Activated B cell treated with CpG ODN at 0.5 μM for 24 hours (primary cell): ENCODE measurements around the gene DAPK1. TPM values are rescaled to one million over a fixed set of nuclear protein-coding genes. Genes with fewer than 3 reads are reported as not detected.

Experiments used
- ATAC-seq: fragments of 200-7000 bp; cut with Tn5 transposase; one replicate; pipeline ENCODE4 v1.10.0; 2021; ENCODE audit warnings: low read depth, mild to moderate bottlenecking, moderate library complexity
- CTCF ChIA-PET: fragments of 350-600 bp; sonication (Branson Sonifier 250); formaldehyde crosslinking; loops from one replicate; lab custom pipeline; 2021; ENCODE audit warnings: antibody characterized with exemption; lab: Charles Lee
- POLR2A ChIA-PET: fragments of 350-600 bp; sonication (Branson Sonifier 250); formaldehyde crosslinking; loops from one replicate; lab custom pipeline; 2021; ENCODE audit warnings: antibody characterized with exemption; lab: Charles Lee
- DNase-seq: peaks from one replicate; pipeline ENCODE4 v3.0.0; 2022
- H3K27ac Mint-ChIP-seq: one replicate; pipeline ENCODE4 v1.8.0; 2020; ENCODE audit warnings: mixed read lengths
- H3K27me3 Mint-ChIP-seq: one replicate; pipeline ENCODE4 v1.8.0; 2021; ENCODE audit warnings: mixed read lengths
- H3K36me3 Mint-ChIP-seq: one replicate; pipeline ENCODE4 v1.8.0; 2021; ENCODE audit warnings: low read depth, mixed read lengths
- H3K4me1 Mint-ChIP-seq: one replicate; pipeline ENCODE4 v1.8.0; 2021; ENCODE audit warnings: mixed read lengths
- H3K4me3 Mint-ChIP-seq: one replicate; pipeline ENCODE4 v1.8.0; 2020; ENCODE audit warnings: mild to moderate bottlenecking, mixed read lengths
- H3K9me3 Mint-ChIP-seq: one replicate; pipeline ENCODE4 v1.8.0; 2020; ENCODE audit warnings: mixed read lengths
- CTCF ChIP-seq: fragments of 200-600 bp; IDR thresholded peaks from one replicate; pipeline ENCODE4 v1.8.0; 2022; ENCODE audit warnings: antibody characterized with exemption, mild to moderate bottlenecking
- intact Hi-C: fragments of 100-400 bp; cut with micrococcal nuclease; formaldehyde crosslinking; loops from one replicate; pipeline ENCODE4 v1.15.1; 2024
- total RNA-seq: library from RNA; stranded (reverse); gene quantifications from 2 replicates; pipeline ENCODE4 v1.2.3, GENCODE V29; 2022

Gene DAPK1
- total RNA-seq, 1 donor from 2014 or later = 1.0 TPM

GRCh38 chr9:87505869-87506678, 8.4 kb downstream of the DAPK1 start:
- TF ChIP-seq CTCF = no peak
- DNase-seq (no peak), ATAC-seq (no peak)
- no peaks in the 10 kb centered on the region for H3K36me3 Mint-ChIP-seq
- no peak overlapping the region for H3K27ac Mint-ChIP-seq
- ChIA-PET POLR2A (no interaction called here), CTCF (no interaction called here)
- H3K4me3 Mint-ChIP-seq = no peak overlapping the region
- intact Hi-C loops = no loop called here
- no peaks in the 10 kb centered on the region for H3K9me3 Mint-ChIP-seq
- H3K4me1 Mint-ChIP-seq = no peaks in the 10 kb centered on the region
- H3K27me3 Mint-ChIP-seq = peaks cover 16% of the 10 kb centered on the region

- DNase-seq (no peak), ATAC-seq (no peak)
- no peaks in the 10 kb centered on the region for H3K4me1 Mint-ChIP-seq
- CTCF ChIA-PET = no interaction called here
- H3K9me3 Mint-ChIP-seq = no peaks in the 10 kb centered on the region
- H3K36me3 Mint-ChIP-seq = no peaks in the 10 kb centered on the region
- POLR2A ChIA-PET = no interaction called here
- no peak overlapping the region for H3K27ac Mint-ChIP-seq
- TF ChIP-seq CTCF = no peak
- H3K4me3 Mint-ChIP-seq = no peak overlapping the region
- peaks cover 14% of the 10 kb centered on the region for H3K27me3 Mint-ChIP-seq
- intact Hi-C loops = no loop called here
Observed at GRCh38 chr9:87507576-87507975, 9.9 kb downstream of the DAPK1 start.

GRCh38 chr9:87510252-87510683, 12.6 kb downstream of the DAPK1 start:
- Mint-ChIP-seq H3K9me3 (no peaks in the 10 kb centered on the region), H3K4me1 (no peaks in the 10 kb centered on the region)

GRCh38 chr9:87512311-87512710, 14.6 kb downstream of the DAPK1 start:
- H3K27me3 Mint-ChIP-seq = peaks cover 15% of the 10 kb centered on the region
- H3K27ac Mint-ChIP-seq = no peak overlapping the region
- TF ChIP-seq CTCF = no peak
- ChIA-PET POLR2A (no interaction called here), CTCF (no interaction called here)
- H3K36me3 Mint-ChIP-seq = no peaks in the 10 kb centered on the region
- no peaks in the 10 kb centered on the region for H3K9me3 Mint-ChIP-seq
- DNase-seq = no peak
- H3K4me3 Mint-ChIP-seq = no peak overlapping the region
- H3K4me1 Mint-ChIP-seq = peaks cover 9% of the 10 kb centered on the region
- no peak for ATAC-seq
- intact Hi-C loops = loop anchor here (10.0 kb wide), 1 partner anchor 62 kb away; no protein-coding TSS in a partner anchor

More at GRCh38 chr9:87510252-87510683, 12.6 kb downstream of the DAPK1 start:
- Mint-ChIP-seq H3K27ac (no peak overlapping the region), H3K4me3 (no peak overlapping the region), H3K36me3 (no peaks in the 10 kb centered on the region), H3K27me3 (peaks cover 4% of the 10 kb centered on the region)
- no peak for TF ChIP-seq CTCF
- ATAC-seq (no peak), DNase-seq (no peak)
- ChIA-PET POLR2A (no interaction called here), CTCF (no interaction called here)
- intact Hi-C loops = loop anchor here (10.0 kb wide), 1 partner anchor 65 kb away; no protein-coding TSS in a partner anchor

GRCh38 chr9:87513161-87513560, 15.5 kb downstream of the DAPK1 start:
- DNase-seq = no peak
- H3K27me3 Mint-ChIP-seq = peaks cover 16% of the 10 kb centered on the region
- H3K27ac Mint-ChIP-seq = no peak overlapping the region
- intact Hi-C loops = loop anchor here (10.0 kb wide), 1 partner anchor 62 kb away; no protein-coding TSS in a partner anchor
- no peak for TF ChIP-seq CTCF
- H3K36me3 Mint-ChIP-seq = no peaks in the 10 kb centered on the region
- ChIA-PET CTCF (no interaction called here), POLR2A (no interaction called here)
- H3K4me3 Mint-ChIP-seq = no peak overlapping the region
- H3K9me3 Mint-ChIP-seq = no peaks in the 10 kb centered on the region
- H3K4me1 Mint-ChIP-seq = peaks cover 15% of the 10 kb centered on the region
- ATAC-seq = no peak
